Type B pancreatic cell (in vitro differentiated cells): ENCODE measurements around the gene ASIC4. TPM values are rescaled to one million over a fixed set of nuclear protein-coding genes. Genes with fewer than 3 reads are reported as not detected.
A peak's percentile ranks its signal among the peaks of the same experiment; 100 is the strongest.

Experiments used
- DNase-seq: peaks from one replicate; pipeline ENCODE4 v3.0.0; 2021; ENCODE audit warnings: mixed read lengths; ENCODE audit not compliant: unreplicated experiment; ENCODE audit errors: extremely low spot score
- H3K27ac Mint-ChIP-seq: 2 replicates; pipeline ENCODE4 v1.8.0; 2021; ENCODE audit warnings: mild to moderate bottlenecking, mixed read lengths
- H3K27me3 Mint-ChIP-seq: 2 replicates; pipeline ENCODE4 v1.8.0; 2021; ENCODE audit warnings: mixed read lengths
- H3K36me3 Mint-ChIP-seq: 2 replicates; pipeline ENCODE4 v1.8.0; 2021; ENCODE audit warnings: mixed read lengths
- H3K4me1 Mint-ChIP-seq: one replicate; pipeline ENCODE4 v1.8.0; 2021; ENCODE audit warnings: mixed read lengths; ENCODE audit not compliant: unreplicated experiment
- H3K4me3 Mint-ChIP-seq: 2 replicates; pipeline ENCODE4 v1.8.0; 2021; ENCODE audit warnings: mild to moderate bottlenecking, mixed read lengths
- H3K9me3 Mint-ChIP-seq: 2 replicates; pipeline ENCODE4 v1.8.0; 2021; ENCODE audit warnings: mixed read lengths
- CTCF ChIP-seq: fragments of 200-600 bp; sonication (generic); conservative IDR thresholded peaks from 2 replicates; pipeline ENCODE4 v1.5.0; 2021; ENCODE audit warnings: antibody characterized with exemption, mild to moderate bottlenecking
- total RNA-seq: library from RNA; stranded (reverse); gene quantifications from 2 replicates; pipeline ENCODE4 v1.2.1, GENCODE V29; 2021; ENCODE audit warnings: low replicate concordance

Gene ASIC4
- total RNA-seq, 1 donor from 2014 or later = 0.99 TPM

GRCh38 chr2:219484343-219485200, 29.7 kb upstream of the ASIC4 start:
- Mint-ChIP-seq H3K27me3 (peaks cover 59% of the 10 kb centered on the region), H3K27ac (no peak overlapping the region), H3K36me3 (no peaks in the 10 kb centered on the region), H3K9me3 (no peaks in the 10 kb centered on the region), H3K4me1 (peaks cover 23% of the 10 kb centered on the region), H3K4me3 (peak overlapping the region; percentile 65)
- no peak for DNase-seq
- no peak for TF ChIP-seq CTCF

GRCh38 chr2:219485201-219485580, 29.1 kb upstream of the ASIC4 start:
- no peak for DNase-seq
- peaks cover 23% of the 10 kb centered on the region for H3K4me1 Mint-ChIP-seq
- TF ChIP-seq CTCF = no peak
- H3K27ac Mint-ChIP-seq = no peak overlapping the region
- H3K27me3 Mint-ChIP-seq = peaks cover 55% of the 10 kb centered on the region
- no peaks in the 10 kb centered on the region for H3K36me3 Mint-ChIP-seq
- no peaks in the 10 kb centered on the region for H3K9me3 Mint-ChIP-seq
- H3K4me3 Mint-ChIP-seq = peak overlapping the region; percentile 65

- TF ChIP-seq CTCF = no peak
- Mint-ChIP-seq H3K4me3 (no peak overlapping the region), H3K27ac (no peak overlapping the region), H3K27me3 (peaks cover 53% of the 10 kb centered on the region), H3K9me3 (no peaks in the 10 kb centered on the region), H3K36me3 (no peaks in the 10 kb centered on the region), H3K4me1 (peaks cover 21% of the 10 kb centered on the region)
- DNase-seq = no peak
These were observed 27.8 kb upstream of the ASIC4 start for GRCh38 chr2:219486380-219486959.

- peaks cover 56% of the 10 kb centered on the region for H3K27me3 Mint-ChIP-seq
These were observed 26.0 kb upstream of the ASIC4 start for GRCh38 chr2:219488149-219488843.

GRCh38 chr2:219488844-219489194, 25.5 kb upstream of the ASIC4 start:
- peaks cover 61% of the 10 kb centered on the region for H3K27me3 Mint-ChIP-seq
- no peaks in the 10 kb centered on the region for H3K9me3 Mint-ChIP-seq

More at GRCh38 chr2:219488149-219488843, 26.0 kb upstream of the ASIC4 start:
- Mint-ChIP-seq H3K4me1 (peaks cover 19% of the 10 kb centered on the region), H3K9me3 (no peaks in the 10 kb centered on the region), H3K36me3 (no peaks in the 10 kb centered on the region), H3K4me3 (no peak overlapping the region), H3K27ac (no peak overlapping the region)
- no peak for DNase-seq
- no peak for TF ChIP-seq CTCF

More at GRCh38 chr2:219488844-219489194, 25.5 kb upstream of the ASIC4 start:
- no peak for TF ChIP-seq CTCF
- Mint-ChIP-seq H3K4me1 (peaks cover 19% of the 10 kb centered on the region), H3K4me3 (no peak overlapping the region), H3K36me3 (no peaks in the 10 kb centered on the region), H3K27ac (no peak overlapping the region)
- no peak for DNase-seq
